ENCODE data around the gene PIP5KL1. TPM values are rescaled to one million over a fixed set of nuclear protein-coding genes. Genes with fewer than 3 reads are reported as not detected.

Gene PIP5KL1
- total and polyA plus RNA-seq, 2 of the 8 experiments (the other 6 are each of a cell fraction or from before 2014, with no cell fraction given), result 13.4 to 15.4 TPM

- TF ChIP-seq SP4 (IDR thresholded peaks at IDR 0.05; ENCODE audit: low read length), result no peak
- TF ChIP-seq RXRA (IDR thresholded peaks at IDR 0.05; ENCODE audit: insufficient read depth, low read depth, low read length), result no peak
- no peak for TF ChIP-seq ZNF274 (IDR thresholded peaks at IDR 0.05; ENCODE audit: borderline replicate concordance, extremely low read depth, low read length)
- TF ChIP-seq CEBPB (IDR thresholded peaks at IDR 0.05; ENCODE audit: low read depth, low read length), result no peak
Observed at GRCh38 chr9:127923771-127924170, 6.8 kb downstream of the PIP5KL1 start (continued).
